Chondrocyte (in vitro differentiated cells): ENCODE data around the gene EVX2. TPM values are rescaled to one million over a fixed set of nuclear protein-coding genes. Genes with fewer than 3 reads are reported as not detected.

Experiments
- DNase-seq: peaks from one replicate; pipeline ENCODE4 v3.0.0; 2021; ENCODE audit warnings: mixed read lengths, low spot score
- H3K27ac Mint-ChIP-seq: one replicate; pipeline ENCODE4 v1.8.0; 2021; ENCODE audit warnings: mild to moderate bottlenecking, moderate library complexity, mixed read lengths; ENCODE audit not compliant: unreplicated experiment
- H3K27me3 Mint-ChIP-seq: 2 replicates; pipeline ENCODE4 v1.8.0; 2021; ENCODE audit warnings: low read depth, mixed read lengths
- H3K36me3 Mint-ChIP-seq: 2 replicates; pipeline ENCODE4 v1.8.0; 2021; ENCODE audit warnings: low read depth, mixed read lengths
- H3K4me1 Mint-ChIP-seq: 2 replicates; pipeline ENCODE4 v1.8.0; 2021; ENCODE audit warnings: low read depth, mild to moderate bottlenecking, mixed read lengths
- H3K4me3 Mint-ChIP-seq: one replicate; pipeline ENCODE4 v1.8.0; 2021; ENCODE audit warnings: mild to moderate bottlenecking, moderate library complexity, mixed read lengths; ENCODE audit not compliant: unreplicated experiment
- H3K9me3 Mint-ChIP-seq: 2 replicates; pipeline ENCODE4 v1.8.0; 2021; ENCODE audit warnings: low read depth, mixed read lengths
- CTCF ChIP-seq: fragments of 200-600 bp; sonication (generic); IDR thresholded peaks from 2 replicates; pipeline ENCODE4 v1.5.0; 2021; ENCODE audit warnings: antibody characterized with exemption, mild to moderate bottlenecking, moderate library complexity
- total RNA-seq: library from RNA; stranded (reverse); gene quantifications from 3 replicates; pipeline ENCODE4 v1.2.1, GENCODE V29; 2021

Gene EVX2
- total RNA-seq, 1 donor from 2014 or later = not detected

GRCh38 chr2:176111846-176112374, 28.1 kb upstream of the EVX2 start:
- Mint-ChIP-seq H3K27me3 (peaks cover 84% of the 10 kb centered on the region), H3K27ac (no peak overlapping the region), H3K4me3 (no peak overlapping the region), H3K4me1 (peaks cover 14% of the 10 kb centered on the region), H3K9me3 (peaks cover 3% of the 10 kb centered on the region), H3K36me3 (no peaks in the 10 kb centered on the region)
- DNase-seq = no peak
- no peak for TF ChIP-seq CTCF

GRCh38 chr2:176111309-176111663, 27.5 kb upstream of the EVX2 start:
- peaks cover 17% of the 10 kb centered on the region for H3K4me1 Mint-ChIP-seq
- no peak overlapping the region for H3K4me3 Mint-ChIP-seq
- TF ChIP-seq CTCF = peak; percentile 77
- H3K27me3 Mint-ChIP-seq = peaks cover 80% of the 10 kb centered on the region
- no peaks in the 10 kb centered on the region for H3K9me3 Mint-ChIP-seq
- H3K36me3 Mint-ChIP-seq = peaks cover 1% of the 10 kb centered on the region
- DNase-seq = no peak
- H3K27ac Mint-ChIP-seq = no peak overlapping the region

- H3K27me3 Mint-ChIP-seq = peaks cover 81% of the 10 kb centered on the region
Observed at GRCh38 chr2:176110415-176111308, 26.9 kb upstream of the EVX2 start.

GRCh38 chr2:176109946-176110345, 26.2 kb upstream of the EVX2 start:
- H3K4me3 Mint-ChIP-seq = no peak overlapping the region
- H3K36me3 Mint-ChIP-seq = peaks cover 3% of the 10 kb centered on the region
- peaks cover 81% of the 10 kb centered on the region for H3K27me3 Mint-ChIP-seq
- no peaks in the 10 kb centered on the region for H3K9me3 Mint-ChIP-seq
- no peak overlapping the region for H3K27ac Mint-ChIP-seq
- TF ChIP-seq CTCF = no peak
- peaks cover 25% of the 10 kb centered on the region for H3K4me1 Mint-ChIP-seq
- DNase-seq = no peak

More at GRCh38 chr2:176110415-176111308, 26.9 kb upstream of the EVX2 start:
- no peak overlapping the region for H3K4me3 Mint-ChIP-seq
- DNase-seq = no peak
- no peaks in the 10 kb centered on the region for H3K9me3 Mint-ChIP-seq
- TF ChIP-seq CTCF = no peak
- peaks cover 3% of the 10 kb centered on the region for H3K36me3 Mint-ChIP-seq
- H3K4me1 Mint-ChIP-seq = peaks cover 22% of the 10 kb centered on the region
- H3K27ac Mint-ChIP-seq = no peak overlapping the region

GRCh38 chr2:176109192-176109901, 25.6 kb upstream of the EVX2 start:
- no peaks in the 10 kb centered on the region for H3K9me3 Mint-ChIP-seq
- DNase-seq = no peak
- H3K36me3 Mint-ChIP-seq = peaks cover 3% of the 10 kb centered on the region
- TF ChIP-seq CTCF = no peak
- no peak overlapping the region for H3K27ac Mint-ChIP-seq
- no peak overlapping the region for H3K4me3 Mint-ChIP-seq
- peaks cover 30% of the 10 kb centered on the region for H3K4me1 Mint-ChIP-seq
- peaks cover 81% of the 10 kb centered on the region for H3K27me3 Mint-ChIP-seq
